ENCODE results near the gene TLR6.
"Not testable (repeated sequence)": the region's sequence is repeated elsewhere in the genome, so short reads cannot be mapped to it uniquely, and the experiment has no call there.

TLR6 gene

DNA sequence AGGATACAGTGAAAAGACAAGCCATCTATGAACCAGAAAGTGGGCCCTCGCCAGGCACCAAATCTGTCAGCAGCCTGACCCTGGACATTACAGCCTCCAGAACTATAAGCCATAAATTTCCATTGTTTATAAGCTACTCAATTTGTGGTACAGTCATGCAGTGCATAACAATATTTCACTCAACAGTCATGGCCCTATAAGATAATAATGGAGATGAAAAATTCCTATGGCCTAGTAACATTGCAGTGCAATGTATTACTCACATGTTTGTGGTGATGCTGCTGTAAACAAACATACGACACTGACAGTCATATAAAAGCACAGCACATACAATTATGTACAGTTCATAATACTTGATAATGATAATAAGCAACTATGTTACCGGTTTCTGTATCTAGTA is 34.9 kb downstream of the TLR6 start:
- no peak for DNase-seq

DNA sequence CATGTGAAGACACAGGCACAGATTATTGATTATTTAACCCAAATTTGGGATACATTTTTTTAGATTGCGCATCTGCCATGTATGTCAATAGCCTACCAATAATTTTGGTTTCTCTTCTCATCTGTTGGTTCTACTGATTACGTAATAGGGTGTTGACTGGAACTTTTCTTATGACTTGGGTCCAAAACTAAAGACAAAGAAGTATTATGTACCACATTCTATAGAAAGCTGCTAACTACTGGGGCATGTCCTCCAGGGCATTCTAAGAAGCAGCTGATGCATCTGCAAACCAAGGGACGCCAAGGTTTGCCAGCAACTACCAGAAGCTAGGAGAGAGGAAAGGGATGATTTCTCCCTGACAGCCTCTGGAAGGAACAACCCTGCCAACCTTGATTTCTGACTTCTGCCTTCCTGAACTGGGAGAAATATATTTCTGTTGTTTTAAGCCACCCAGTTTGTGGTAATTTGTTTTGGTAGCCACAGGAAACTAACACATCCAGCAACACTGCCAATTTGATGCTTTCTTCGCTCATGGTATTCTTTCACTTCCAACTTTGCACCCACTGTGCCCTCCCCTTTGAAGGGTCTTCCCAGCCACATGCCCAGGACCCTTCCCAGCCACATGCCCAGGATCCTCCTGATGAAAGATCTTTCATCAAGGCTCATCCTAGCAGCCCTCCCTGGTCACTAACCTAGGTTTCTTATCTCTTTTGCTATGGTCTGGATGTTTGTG is 36.1 kb downstream of the TLR6 start:
- DNase-seq, result no peak

DNA sequence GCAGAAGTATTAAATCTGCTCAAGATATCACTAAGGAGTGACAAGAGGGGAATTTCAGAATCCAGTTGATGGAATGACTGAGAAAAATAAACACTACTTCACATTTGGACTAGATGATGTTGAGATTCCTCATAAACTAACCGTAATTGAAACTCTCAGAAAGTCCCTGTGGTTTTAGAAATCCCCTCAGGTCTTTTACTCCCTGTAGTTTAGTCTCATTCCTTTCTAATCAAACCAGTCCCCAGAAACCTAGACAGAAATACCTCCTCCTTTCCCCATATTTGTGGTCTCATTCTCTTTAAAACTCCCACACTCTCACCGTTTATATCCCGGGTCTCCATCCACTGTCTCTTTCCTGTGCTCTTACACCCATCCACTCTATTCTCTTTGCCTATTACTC is 37.0 kb downstream of the TLR6 start:
- no peak for DNase-seq

DNA sequence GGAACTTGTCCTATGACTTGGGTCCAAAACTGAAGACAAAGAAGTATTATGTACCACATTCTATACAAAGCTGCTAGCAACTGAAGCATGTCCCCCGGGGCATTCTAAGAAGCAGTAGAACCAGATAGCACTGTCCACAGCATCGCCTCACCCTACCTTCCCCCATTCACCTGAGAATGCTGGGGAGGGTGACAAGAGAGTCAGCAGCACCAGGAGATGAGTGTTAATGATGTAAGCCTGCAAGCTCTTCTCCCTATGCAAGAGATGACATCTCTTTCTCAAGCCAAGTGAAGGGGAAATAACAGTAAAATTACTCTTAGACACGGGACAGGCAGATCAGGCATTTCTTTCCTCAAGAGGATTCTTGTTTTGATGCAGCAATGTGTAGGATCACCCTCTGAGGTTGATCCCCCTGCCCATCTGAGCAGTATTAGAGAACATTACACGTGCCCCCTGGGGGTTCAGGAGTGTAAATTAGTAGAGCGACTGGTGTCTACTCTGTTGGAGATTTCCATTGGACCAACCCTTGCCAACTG is 38.1 kb downstream of the TLR6 start:
- DNase-seq, result no peak

DNA sequence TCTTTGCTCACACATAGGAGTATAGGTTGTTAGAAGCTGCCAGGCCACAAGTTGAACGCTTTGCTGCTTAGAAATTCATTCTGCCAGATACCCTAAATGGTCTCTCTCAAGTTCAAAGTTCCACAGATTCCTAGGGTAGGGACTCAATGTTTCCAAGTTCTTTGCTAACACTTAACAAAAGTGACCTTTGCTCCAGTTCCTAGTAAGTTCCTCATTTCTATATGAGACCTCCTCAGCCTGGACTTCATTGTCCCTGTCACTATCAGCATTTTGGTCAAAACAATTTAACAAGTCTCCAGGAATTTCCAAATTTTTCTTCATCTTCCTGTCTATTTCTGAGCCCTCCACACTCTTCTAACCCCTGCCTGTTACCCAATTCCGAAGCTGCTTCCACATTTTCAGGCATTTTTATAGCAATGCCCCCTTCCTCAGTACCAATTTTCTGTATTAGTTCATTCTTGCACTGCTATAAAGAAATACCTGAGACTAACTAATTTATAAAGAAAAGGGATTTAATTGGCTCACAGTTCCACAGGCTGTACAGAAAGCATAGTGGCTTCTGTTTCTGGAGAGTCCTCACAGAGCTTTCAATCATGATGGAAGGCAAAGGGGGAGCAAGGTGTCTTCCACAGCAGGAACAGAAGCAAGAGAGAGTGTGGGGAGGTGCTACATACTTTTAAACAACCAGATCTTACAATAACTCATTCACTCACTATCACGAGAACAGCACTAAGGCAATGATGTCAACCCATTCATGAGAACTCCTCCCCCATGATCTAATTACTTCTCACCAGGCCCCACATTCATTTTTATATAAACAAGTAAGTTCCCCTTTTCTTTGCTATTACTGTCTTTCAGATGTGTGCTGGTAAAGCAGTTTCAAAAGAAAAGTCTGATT is 40.5 kb downstream of the TLR6 start:
- no peak for DNase-seq

DNA sequence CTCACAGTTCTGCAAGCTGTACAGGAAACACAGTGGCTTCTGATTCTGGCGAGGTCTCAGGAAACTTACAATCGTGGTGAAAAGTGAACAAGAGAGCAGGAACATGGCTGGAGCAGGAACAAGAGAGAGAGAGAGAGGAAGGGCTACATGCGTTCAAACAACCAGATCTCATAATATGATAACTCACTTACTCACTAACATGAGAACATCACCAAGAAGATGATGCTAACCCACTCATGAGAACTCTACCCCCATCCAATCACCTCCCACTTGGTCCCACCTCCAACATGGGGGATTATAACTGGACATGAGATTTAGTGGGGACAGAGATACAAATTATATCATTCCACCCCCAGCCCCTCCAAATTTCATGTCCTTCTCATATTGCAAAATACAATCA is 42.2 kb downstream of the TLR6 start:
- no peak for DNase-seq

DNA sequence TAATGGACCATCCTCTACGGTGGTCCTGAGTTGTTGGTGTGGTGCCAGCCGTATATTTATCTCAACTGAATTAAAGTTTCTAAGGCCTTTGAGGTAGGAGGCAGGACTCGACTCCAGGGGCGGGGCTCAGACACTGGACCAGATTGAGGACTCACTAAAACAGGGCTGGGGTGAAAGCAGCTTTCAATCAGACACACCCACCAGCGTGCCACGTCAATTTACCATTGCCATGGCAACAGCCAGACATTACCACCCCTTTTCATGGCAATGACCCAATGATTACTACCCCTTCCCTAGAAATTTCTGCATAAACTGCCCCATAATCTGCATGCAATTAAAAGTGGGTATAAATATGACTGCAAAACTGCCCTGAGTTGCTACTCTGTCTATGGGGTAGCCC is 45.3 kb downstream of the TLR6 start:
- DNase-seq, result no peak

DNA sequence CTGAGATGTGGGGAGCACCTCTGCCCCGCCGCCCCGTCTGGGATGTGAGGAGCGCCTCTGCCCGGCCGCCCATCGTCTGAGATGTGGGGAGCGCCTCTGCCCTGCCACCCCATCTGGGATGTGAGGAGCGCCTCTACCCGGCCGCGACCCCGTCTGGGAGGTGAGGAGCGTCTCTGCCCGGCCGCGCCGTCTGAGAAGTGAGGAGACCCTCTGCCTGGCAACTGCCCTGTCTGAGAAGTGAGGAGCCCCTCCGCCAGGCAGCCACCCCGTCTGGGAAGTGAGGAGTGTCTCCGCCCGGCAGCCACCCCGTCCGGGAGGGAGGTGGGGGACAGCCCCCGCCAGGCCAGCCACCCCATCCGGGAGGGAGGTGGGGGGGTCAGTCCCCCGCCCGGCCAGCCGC is 49.2 kb downstream of the TLR6 start:
- not testable (repeated sequence) for DNase-seq

DNA sequence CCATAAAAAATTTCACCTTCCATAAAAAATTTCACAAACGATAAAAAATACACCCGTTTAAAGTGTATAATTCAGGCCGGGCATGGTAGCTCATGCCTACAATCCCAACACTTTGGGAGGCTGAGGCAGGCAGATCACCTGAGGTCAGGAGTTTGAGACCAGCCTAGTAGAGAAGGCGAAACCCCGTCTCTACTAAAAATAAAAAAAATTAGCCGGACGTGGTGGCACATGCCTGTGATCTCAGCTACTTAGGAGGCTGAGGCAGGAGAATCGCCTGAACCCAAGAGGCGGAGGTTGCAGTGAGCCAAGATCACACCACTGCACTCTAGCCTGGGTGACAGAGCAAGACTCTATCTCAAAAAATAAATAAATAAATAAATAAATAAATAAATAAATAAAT is 50.4 kb downstream of the TLR6 start:
- DNase-seq, result not testable (repeated sequence)

DNA sequence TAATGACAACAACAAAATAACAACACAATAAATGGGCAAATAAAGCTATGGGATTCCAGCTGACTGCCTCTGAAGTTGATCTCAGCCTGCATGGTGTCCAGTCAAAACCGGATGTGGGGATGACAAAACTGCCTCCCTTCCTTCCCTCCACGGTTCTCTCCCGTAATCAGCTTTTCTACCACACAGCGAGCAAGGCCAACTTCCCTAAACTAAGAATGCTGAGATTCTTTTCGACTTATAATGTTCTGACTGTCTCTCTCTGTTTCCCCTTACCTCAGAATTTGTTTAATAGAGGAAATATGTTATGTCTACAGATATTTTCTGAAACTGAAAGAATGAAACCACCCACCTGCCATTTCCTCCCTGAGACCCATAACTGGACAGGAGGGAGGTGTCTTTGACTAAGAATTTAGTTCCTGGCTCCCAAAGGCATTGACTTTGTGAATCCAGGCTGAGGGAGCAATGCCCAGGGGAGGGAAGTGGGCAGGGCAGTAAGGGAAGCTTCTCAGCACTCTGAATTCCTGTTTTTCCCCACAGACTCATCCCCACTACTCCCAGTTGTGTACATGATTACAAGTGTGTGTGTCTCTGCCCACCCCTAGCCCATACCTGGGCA is 51.0 kb downstream of the TLR6 start:
- no peak for DNase-seq

DNA sequence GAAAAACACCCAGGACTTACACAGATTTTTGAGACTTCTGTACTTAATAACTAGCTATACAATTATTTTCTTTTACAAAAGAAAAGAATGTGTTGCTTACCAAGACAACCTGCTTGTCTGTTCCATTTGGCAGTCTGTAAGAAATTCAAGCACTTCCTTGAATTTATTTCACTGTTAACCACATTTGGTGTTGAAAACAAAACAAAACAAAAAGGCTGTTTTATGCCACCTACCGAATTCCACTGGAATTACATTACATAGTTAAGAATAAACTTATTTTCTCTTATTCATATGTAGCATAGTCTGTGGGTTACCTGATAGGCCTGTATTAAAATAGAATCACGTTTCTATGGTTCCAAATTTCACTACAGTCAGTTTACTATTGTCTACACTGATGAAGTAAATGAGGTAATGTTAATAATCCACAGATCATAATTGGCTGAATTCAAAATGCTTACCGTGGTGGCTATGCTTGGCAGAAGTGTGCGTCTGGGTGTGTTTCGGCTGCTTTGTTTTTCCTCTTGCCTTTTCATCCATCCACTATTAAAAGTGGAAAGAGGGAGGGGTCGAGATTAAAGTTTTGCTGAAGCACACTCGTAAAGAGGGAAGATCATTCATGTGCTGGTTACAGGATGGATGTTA is 51.8 kb downstream of the TLR6 start, which contains the start of gene TLR1:
Gene TLR1, minus strand, starts transcription at position 138 of the 642 bp plus-strand sequence. CDS start 5,960 bp downstream, outside the sequence.
- peak in 1 of 3 experiments; percentile 7 for DNase-seq

DNA sequence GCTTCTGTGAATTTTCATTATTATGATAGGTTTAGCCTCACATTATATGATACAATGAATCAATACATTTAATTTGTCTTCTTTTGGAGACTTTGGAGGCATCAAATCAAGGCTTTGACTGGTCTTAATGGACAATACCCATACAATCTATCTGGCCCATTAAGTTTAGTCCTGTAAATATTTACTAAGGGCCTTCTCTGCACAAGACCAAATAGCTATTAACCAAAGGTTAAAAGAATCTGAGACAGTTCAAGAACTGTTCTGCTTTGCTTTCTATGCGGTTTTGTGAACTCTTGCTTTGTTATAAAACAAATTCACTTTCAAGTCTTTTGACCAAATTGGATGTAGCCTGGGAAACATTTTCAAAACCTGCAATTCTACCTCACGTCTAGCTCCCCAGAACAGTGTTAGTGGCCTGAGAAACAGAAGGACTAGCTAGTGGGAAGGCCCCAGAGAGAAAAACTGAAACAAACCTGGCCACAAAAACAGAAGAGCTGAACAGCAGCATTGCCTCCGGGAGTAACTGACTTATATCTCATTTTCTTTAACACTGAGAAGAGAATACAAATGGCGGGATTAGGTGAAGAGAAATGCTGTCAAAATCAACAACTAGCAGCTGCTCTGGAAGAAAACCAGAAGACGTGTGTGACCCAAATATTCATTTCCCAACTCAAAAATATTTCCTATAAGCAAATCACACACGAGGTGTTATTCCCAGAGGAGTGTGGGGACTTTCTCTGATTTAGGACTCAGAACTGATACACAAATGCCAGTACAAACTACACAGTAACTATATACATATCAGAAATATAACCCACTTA is 52.6 kb downstream of the TLR6 start:
- DNase-seq, result no peak

DNA sequence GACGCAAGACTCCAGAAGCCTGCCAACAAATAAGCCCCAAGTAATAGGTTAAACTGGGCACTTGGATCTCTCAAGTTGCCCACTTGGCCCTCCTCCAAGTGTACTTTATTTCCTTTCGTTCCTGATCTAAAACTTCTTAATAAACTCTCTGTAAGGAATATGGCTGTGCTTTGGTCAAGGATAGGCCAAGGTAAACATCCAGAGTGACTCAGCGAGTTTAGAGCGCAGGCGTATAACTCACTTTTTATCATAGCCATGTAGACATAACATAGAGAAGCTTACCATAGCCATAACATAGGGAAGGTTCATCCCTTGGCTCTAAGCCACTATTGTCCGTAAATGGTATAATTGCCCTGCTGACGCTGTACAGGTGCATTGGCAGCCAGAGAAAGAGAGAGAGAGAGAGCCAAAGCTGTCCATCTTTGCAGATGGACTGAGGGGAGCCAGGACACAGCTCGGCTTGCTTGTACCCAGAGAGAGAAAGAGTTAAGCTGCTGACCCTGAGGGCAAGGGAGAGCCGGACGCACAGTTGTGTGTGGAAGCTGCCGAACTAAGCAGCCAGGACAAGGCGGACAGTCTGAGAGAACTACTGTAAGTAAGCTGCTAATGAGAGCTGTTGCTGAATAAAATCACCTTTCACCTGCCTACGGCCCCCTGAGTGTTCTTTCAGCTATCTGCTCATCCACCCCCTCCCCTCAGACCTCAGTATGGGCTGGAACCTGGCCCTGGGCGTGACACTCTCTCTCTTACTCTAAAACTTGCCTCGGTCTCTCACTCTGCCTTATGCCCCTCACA is 53.9 kb downstream of the TLR6 start:
- DNase-seq, result no peak

DNA sequence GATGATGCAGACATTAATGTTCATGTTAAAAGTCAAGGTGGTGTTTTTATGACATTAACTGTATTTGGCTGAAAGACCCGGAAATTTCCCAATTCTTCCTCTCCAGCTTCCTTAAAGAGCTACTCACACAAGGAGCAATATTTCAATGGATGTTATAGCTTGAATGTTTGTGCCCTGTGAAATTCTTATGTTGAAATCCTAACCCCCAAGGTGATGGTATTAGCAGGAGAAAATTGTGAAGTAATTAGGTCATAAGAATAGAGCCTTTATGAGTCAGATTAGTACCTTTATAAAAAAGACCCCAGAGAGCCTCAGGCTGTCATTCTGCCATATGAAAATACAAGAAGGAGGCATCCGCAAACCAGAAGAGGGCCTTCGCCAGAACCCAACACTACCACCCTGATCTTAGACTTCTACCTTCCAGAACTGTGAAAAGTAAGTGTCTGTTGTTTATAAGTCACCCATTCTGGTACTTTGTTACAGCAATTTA is 55.6 kb downstream of the TLR6 start:
- DNase-seq, result no peak

DNA sequence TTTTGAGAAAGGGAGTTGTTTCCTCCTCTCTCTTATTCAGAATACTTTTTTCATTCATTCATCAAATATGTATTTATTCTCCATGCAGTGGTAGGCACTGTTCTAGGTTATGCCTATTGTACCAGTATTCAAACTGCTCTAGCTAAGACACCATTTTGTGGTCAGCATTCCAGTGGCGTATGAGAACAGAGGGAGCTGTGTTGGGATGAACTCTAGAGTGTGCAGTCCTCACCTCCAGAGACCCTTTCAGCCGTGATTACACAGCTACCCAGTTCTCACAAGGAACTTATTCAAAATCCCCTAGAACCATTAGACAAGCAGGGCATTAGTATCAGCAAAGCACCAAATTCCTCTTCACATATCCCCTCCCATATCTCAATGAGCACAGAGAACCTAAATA is 56.3 kb downstream of the TLR6 start:
- DNase-seq, result no peak

DNA sequence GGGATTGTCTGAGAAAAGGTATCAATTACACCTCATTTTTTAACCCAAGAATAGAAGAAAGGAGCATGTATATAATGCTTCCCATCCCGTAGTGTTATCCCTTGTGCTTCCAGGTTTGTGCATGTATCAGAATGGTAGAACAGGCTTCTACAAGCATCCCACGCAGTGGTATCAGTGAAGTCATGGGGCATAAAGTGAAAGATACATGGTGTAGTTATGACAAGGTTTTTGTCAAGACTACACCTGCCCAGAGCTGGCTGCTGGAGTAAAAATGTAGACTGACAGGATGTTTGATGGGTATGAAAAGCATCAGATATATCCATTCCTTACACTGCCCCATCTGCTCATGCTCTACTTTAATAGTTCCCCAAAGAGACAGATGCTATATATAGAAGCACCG is 61.5 kb downstream of the TLR6 start:
- no peak for DNase-seq

DNA sequence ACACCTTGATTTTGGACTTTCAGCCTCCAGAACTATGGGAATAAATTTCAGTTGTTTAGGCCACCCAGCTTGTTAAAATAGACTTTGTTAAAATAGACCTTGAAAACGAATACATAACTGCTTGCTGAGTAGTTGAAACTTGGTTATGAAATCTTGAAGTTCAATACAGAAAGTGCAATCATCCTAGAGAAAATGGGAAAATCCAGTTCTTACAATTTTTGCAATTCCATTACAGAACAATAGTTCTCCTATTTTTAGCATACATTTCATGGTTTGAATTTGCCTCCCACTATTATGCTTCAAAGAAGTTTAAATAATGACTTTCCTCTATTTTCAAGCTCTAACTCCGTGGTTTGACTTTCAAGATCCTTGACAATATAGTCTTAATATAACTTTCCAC is 62.6 kb downstream of the TLR6 start:
- DNase-seq, result no peak

DNA sequence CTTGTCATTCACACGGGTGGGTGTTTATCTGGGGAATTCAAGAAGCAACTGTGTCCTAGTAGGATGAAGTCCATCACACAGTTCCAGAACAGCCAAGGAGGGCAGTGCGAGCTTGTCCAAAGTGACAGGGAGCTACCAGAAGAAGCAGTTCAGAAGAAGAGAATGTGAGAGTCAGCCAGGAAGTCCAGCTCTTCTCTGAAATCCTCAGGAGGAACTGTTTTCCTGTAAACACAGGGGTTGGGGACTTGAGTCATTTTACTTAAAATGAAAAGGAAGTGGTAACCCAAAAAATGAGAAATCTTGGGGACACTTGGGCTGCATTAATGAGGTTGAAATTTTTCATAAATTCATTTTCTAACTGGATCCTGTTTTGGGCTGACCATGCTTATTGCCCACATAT is 65.6 kb downstream of the TLR6 start:
- DNase-seq, result no peak

DNA sequence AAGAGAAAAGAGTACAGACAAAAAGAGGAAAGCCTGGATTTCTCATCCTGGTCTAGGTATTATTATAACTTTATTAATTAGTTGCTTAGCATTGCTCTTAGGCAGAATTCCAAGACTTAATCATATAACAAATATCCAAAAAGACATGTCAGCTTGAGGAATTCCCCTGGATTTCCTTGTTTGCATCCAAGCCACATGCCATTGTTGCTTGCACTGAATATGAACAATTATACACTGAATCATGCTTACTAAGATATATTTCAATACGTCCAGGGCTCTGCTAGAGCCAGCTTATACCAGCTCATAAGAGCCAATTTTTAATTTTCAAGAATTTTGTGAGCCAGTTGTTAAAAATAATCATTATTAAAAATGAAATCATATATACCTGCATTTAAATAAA is 68.3 kb downstream of the TLR6 start:
- DNase-seq, result no peak

DNA sequence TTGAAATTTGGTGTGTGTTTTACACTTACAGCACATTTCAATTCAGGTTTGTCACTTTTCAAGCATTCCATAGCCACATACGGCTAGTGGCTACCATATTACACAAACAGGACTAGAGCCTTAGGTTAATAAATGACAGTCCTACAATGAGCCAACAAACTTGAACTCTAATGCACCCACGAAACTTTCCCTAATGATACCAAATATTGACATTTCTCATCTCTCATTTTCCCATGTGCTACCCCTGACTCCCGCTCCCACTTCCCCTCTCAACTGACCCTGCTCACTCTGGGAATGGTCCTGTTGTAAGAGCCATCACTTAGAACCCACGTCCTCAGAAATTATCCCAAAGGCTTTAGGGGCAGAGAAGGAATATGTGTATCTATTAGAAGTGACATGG is 68.9 kb downstream of the TLR6 start:
- no peak for DNase-seq

DNA sequence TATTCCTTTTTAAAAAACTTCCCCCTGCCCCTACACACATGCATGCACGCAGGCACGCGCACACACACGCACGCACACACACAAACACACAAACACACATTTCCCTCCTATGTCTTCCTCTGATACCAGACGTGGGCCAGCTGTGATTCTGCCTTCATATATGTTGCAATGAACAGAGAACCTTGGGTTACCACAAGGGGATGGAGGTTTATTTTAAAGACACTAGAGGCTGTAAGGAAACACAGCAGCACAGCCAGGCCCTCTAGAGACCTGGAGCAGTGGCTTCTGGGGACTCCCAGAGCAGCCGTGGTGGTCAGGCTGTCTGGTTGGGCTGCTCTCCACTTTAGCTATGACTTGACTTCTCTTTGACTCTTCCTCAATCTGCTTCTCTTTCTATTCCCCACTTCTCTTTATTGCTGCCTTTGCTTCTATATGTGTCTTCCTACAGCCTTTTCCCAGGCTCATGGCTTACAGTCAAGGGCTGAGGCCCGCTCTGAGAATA is 70.7 kb downstream of the TLR6 start:
- DNase-seq, result no peak

Measured in NCI-H1417 (cell line).